Skeletal muscle cell (primary cell): ENCODE measurements around the gene KMT5C.
A peak's percentile ranks its signal among the peaks of the same experiment; 100 is the strongest.

ENCODE experiments used
- DNase-seq: peaks from one replicate; pipeline ENCODE4 v3.0.0-alpha.2; 2010; ENCODE audit warnings: low read depth
- H3K4me3 ChIP-seq: 2 replicates; pipeline ENCODE4 v1.5.1; 2011; ENCODE audit warnings: low read depth, mild to moderate bottlenecking, control low read depth, low read length, moderate library complexity

The KMT5C gene

GRCh38 chr19:55339105-55339888 is at the start of gene KMT5C:
Gene KMT5C, plus strand, starts transcription at chr19:55339876. Its CDS starts 2,061 bp downstream, at chr19:55341937.
- peak within 1 kb of the TSS; percentile 71 for H3K4me3 ChIP-seq
- peak; percentile 100 for DNase-seq

- no peak for DNase-seq
- no peak overlapping the region for H3K4me3 ChIP-seq
These were observed 42.4 kb upstream of the KMT5C start for GRCh38 chr19:55297267-55297666.

GRCh38 chr19:55299991-55300390 is 39.7 kb upstream of the KMT5C start:
- H3K4me3 ChIP-seq, result no peak overlapping the region
- no peak for DNase-seq

- no peak overlapping the region for H3K4me3 ChIP-seq
- DNase-seq, result no peak
These were observed 38.7 kb upstream of the KMT5C start for GRCh38 chr19:55300886-55301458.

GRCh38 chr19:55301459-55302317 is 38.0 kb upstream of the KMT5C start:
- H3K4me3 ChIP-seq, result peak overlapping the region; percentile 22

GRCh38 chr19:55302318-55302703 is 37.4 kb upstream of the KMT5C start:
- H3K4me3 ChIP-seq, result no peak overlapping the region
- no peak for DNase-seq

More at GRCh38 chr19:55301459-55302317, 38.0 kb upstream of the KMT5C start:
- peak; percentile 18 for DNase-seq

- H3K4me3 ChIP-seq, result no peak overlapping the region
- DNase-seq, result no peak
These were observed 36.2 kb upstream of the KMT5C start for GRCh38 chr19:55303477-55303876.

GRCh38 chr19:55304279-55304978 is 35.2 kb upstream of the KMT5C start:
- H3K4me3 ChIP-seq, result no peak overlapping the region
- DNase-seq, result no peak

GRCh38 chr19:55304980-55305379 is 34.7 kb upstream of the KMT5C start:
- DNase-seq, result no peak
- H3K4me3 ChIP-seq, result no peak overlapping the region

- no peak overlapping the region for H3K4me3 ChIP-seq
- no peak for DNase-seq
These were observed 34.2 kb upstream of the KMT5C start for GRCh38 chr19:55305491-55305890.

- H3K4me3 ChIP-seq, result no peak overlapping the region
- DNase-seq, result no peak
These were observed 33.6 kb upstream of the KMT5C start for GRCh38 chr19:55305983-55306562.

GRCh38 chr19:55306712-55307111 is 33.0 kb upstream of the KMT5C start:
- DNase-seq, result no peak
- no peak overlapping the region for H3K4me3 ChIP-seq

GRCh38 chr19:55308281-55308680 is 31.4 kb upstream of the KMT5C start:
- no peak overlapping the region for H3K4me3 ChIP-seq
- DNase-seq, result no peak

GRCh38 chr19:55309448-55309847 is 30.2 kb upstream of the KMT5C start:
- no peak overlapping the region for H3K4me3 ChIP-seq
- DNase-seq, result no peak

GRCh38 chr19:55310498-55310897 is 29.2 kb upstream of the KMT5C start:
- H3K4me3 ChIP-seq, result no peak overlapping the region
- no peak for DNase-seq

GRCh38 chr19:55311397-55311796 is 28.3 kb upstream of the KMT5C start:
- no peak overlapping the region for H3K4me3 ChIP-seq
- no peak for DNase-seq

GRCh38 chr19:55311797-55312196 is 27.9 kb upstream of the KMT5C start:
- H3K4me3 ChIP-seq, result no peak overlapping the region
- no peak for DNase-seq

- H3K4me3 ChIP-seq, result no peak overlapping the region
- DNase-seq, result no peak
These were observed 26.8 kb upstream of the KMT5C start for GRCh38 chr19:55312621-55313512.
